ENCODE results near the gene C3.

The C3 gene

GRCh38 chr19:6690160-6690885 is 30.1 kb downstream of the C3 start:
- TF ChIP-seq CTCF (IDR thresholded peaks at IDR 0.05; ENCODE audit: low read depth, low read length), result no peak
- H3K36me3 ChIP-seq, result no peaks in the 10 kb centered on the region
- no peak overlapping the region for H3K4me3 ChIP-seq (ENCODE audit: low read depth, low read length)
- H3K9me3 ChIP-seq (ENCODE audit: severe bottlenecking), result peaks cover 9% of the 10 kb centered on the region
- H3K27ac ChIP-seq, result no peak overlapping the region
- H3K27me3 ChIP-seq (ENCODE audit: insufficient read depth, low read depth, severe bottlenecking), result peaks cover 28% of the 10 kb centered on the region
- DNase-seq, result no peak

- DNase-seq, result no peak
- H3K9me3 ChIP-seq (ENCODE audit: severe bottlenecking), result peaks cover 6% of the 10 kb centered on the region
- H3K4me3 ChIP-seq (ENCODE audit: low read depth, low read length), result no peak overlapping the region
- no peak overlapping the region for H3K27ac ChIP-seq
- TF ChIP-seq CTCF (IDR thresholded peaks at IDR 0.05; ENCODE audit: low read depth, low read length), result no peak
- peaks cover 53% of the 10 kb centered on the region for H3K27me3 ChIP-seq (ENCODE audit: insufficient read depth, low read depth, severe bottlenecking)
- H3K36me3 ChIP-seq, result no peaks in the 10 kb centered on the region
Observed at GRCh38 chr19:6687114-6687513, 33.3 kb downstream of the C3 start.

GRCh38 chr19:6686628-6686975 is 33.8 kb downstream of the C3 start:
- no peak for TF ChIP-seq CTCF (IDR thresholded peaks at IDR 0.05; ENCODE audit: low read depth, low read length)
- Histone ChIP-seq H3K36me3 (no peaks in the 10 kb centered on the region), H3K27ac (no peak overlapping the region), H3K4me3 (ENCODE audit: low read depth, low read length) (no peak overlapping the region), H3K27me3 (ENCODE audit: insufficient read depth, low read depth, severe bottlenecking) (peaks cover 58% of the 10 kb centered on the region), H3K9me3 (ENCODE audit: severe bottlenecking) (peaks cover 6% of the 10 kb centered on the region)
- no peak for DNase-seq

GRCh38 chr19:6685962-6686627 is 34.4 kb downstream of the C3 start:
- Histone ChIP-seq H3K27me3 (ENCODE audit: insufficient read depth, low read depth, severe bottlenecking) (peaks cover 57% of the 10 kb centered on the region), H3K4me3 (ENCODE audit: low read depth, low read length) (no peak overlapping the region), H3K9me3 (ENCODE audit: severe bottlenecking) (peaks cover 6% of the 10 kb centered on the region), H3K36me3 (no peaks in the 10 kb centered on the region), H3K27ac (no peak overlapping the region)
- TF ChIP-seq CTCF (IDR thresholded peaks at IDR 0.05; ENCODE audit: low read depth, low read length), result no peak
- no peak for DNase-seq

GRCh38 chr19:6685482-6685881 is 35.0 kb downstream of the C3 start:
- Histone ChIP-seq H3K36me3 (no peaks in the 10 kb centered on the region), H3K4me3 (ENCODE audit: low read depth, low read length) (no peak overlapping the region), H3K27ac (no peak overlapping the region), H3K27me3 (ENCODE audit: insufficient read depth, low read depth, severe bottlenecking) (peaks cover 58% of the 10 kb centered on the region), H3K9me3 (ENCODE audit: severe bottlenecking) (peaks cover 6% of the 10 kb centered on the region)
- DNase-seq, result no peak
- no peak for TF ChIP-seq CTCF (IDR thresholded peaks at IDR 0.05; ENCODE audit: low read depth, low read length)
